NCI-H748 (cell line): ENCODE results near the gene TMEM145.
"Not testable (repeated sequence)": the region's sequence is repeated elsewhere in the genome, so short reads cannot be mapped to it uniquely, and the experiment has no call there.

Experiments used
- DNase-seq: peaks from one replicate; lab custom pipeline; 2025; ENCODE audit not compliant: unreplicated experiment; lab: John Stamatoyannopoulos, UW

TMEM145 gene

GRCh38 chr19:42313840-42314755 lies 989 bp downstream of the TMEM145 start:
- no peak for DNase-seq

GRCh38 chr19:42315024-42315423 lies 1.9 kb downstream of the TMEM145 start:
- DNase-seq, result no peak

- no peak for DNase-seq
These were observed 3.4 kb downstream of the TMEM145 start for GRCh38 chr19:42316223-42317211.

- DNase-seq, result no peak
These were observed 4.4 kb downstream of the TMEM145 start for GRCh38 chr19:42317535-42317934.

GRCh38 chr19:42322305-42322704 lies 9.2 kb downstream of the TMEM145 start:
- DNase-seq, result no peak

GRCh38 chr19:42323473-42323851 lies 10.4 kb downstream of the TMEM145 start:
- no peak for DNase-seq

GRCh38 chr19:42323852-42324654 lies 10.9 kb downstream of the TMEM145 start:
- peak; percentile 40 for DNase-seq

GRCh38 chr19:42324655-42325307 lies 11.7 kb downstream of the TMEM145 start:
- peak; percentile 40 for DNase-seq

GRCh38 chr19:42325308-42325895 lies 12.3 kb downstream of the TMEM145 start, which contains the start of gene MEGF8:
Gene MEGF8 (plus strand): TSS chr19:42325635. CDS start chr19:42326244, 609 bp downstream.
- peak; percentile 100 for DNase-seq

GRCh38 chr19:42325896-42326771 lies 13.0 kb downstream of the TMEM145 start:
- DNase-seq, result peak; percentile 58

- DNase-seq, result no peak
These were observed 13.9 kb downstream of the TMEM145 start for GRCh38 chr19:42326969-42327368.

GRCh38 chr19:42327381-42327780 lies 14.3 kb downstream of the TMEM145 start:
- no peak for DNase-seq

- DNase-seq, result no peak
These were observed 15.0 kb downstream of the TMEM145 start for GRCh38 chr19:42328106-42328505.

- no peak for DNase-seq
These were observed 15.7 kb downstream of the TMEM145 start for GRCh38 chr19:42328854-42329253.

GRCh38 chr19:42330241-42330711 lies 17.2 kb downstream of the TMEM145 start:
- DNase-seq, result no peak

GRCh38 chr19:42331333-42331732 lies 18.2 kb downstream of the TMEM145 start:
- not testable (repeated sequence) for DNase-seq

- no peak for DNase-seq
These were observed 18.9 kb downstream of the TMEM145 start for GRCh38 chr19:42332059-42332458.

- DNase-seq, result no peak
These were observed 19.9 kb downstream of the TMEM145 start for GRCh38 chr19:42333018-42333417.
